Liver (tissue), 3 donors: Measurements from ENCODE around the gene COL15A1.

Experiments
- SP1 ChIP-seq: IDR thresholded peaks from 2 replicates; pipeline ENCODE4 v1.6.1; 2018; ENCODE audit warnings: antibody characterized with exemption, mild to moderate bottlenecking
- TF ChIP-seq, protein P1 (sequence below): fragments of 150-350 bp; IDR thresholded peaks from 2 replicates; pipeline ENCODE4 v1.5.1; 2017; ENCODE audit warnings: improper control_type of control experiment, low read depth, low read length; ENCODE audit not compliant: missing input control
- TF ChIP-seq, protein P2 (sequence below): IDR thresholded peaks from 2 replicates; pipeline ENCODE4 v1.6.1; 2016; ENCODE audit warnings: antibody characterized with exemption
- TF ChIP-seq, protein P3 (sequence below): IDR thresholded peaks from 2 replicates; pipeline ENCODE4 v1.6.1; 2016; ENCODE audit warnings: antibody characterized with exemption
- donor health status: healthy.
- donor health status: healthy.

DNA sequence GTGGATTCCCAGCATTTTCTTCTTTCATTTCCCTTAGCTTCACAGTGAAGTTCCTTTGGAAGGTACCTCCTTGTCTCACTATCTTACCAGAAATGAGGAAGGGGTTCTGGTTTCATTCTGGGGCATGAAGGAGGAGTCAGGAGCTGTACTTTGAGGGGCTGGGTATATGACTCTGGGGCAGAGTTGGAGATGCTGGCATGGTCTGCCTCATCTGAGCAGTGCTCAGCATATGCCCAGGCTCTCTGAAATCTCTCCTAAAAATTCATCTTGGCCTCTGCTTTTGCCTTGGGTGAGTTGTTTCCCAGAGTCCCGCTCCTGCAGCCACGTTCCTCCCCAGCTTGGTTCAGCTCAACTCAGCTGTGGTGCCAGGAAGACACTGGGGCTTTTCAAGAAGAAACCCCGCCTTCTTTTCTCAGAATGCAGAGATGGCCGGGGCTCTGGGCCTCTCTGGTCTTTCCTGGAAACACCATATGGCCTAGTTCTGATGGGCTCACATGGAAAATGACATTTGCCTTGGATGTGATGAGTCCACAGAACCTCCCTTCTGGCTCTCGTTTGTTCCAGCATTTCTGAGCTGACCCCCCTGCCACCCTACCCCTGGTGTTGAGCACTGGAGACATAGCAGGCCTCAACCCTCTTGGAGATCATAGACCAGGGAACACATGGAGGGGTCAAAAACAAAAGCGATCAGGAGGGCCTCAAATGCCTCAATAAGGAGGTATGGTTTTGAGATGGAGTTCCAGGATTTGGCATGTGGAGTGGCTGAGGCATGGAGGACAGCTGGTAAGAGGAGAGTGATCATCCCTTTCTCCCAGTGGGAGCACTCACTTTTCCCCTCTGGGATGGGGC lies 149.2 kb downstream of the COL15A1 start:
- TF ChIP-seq, protein P1, sequence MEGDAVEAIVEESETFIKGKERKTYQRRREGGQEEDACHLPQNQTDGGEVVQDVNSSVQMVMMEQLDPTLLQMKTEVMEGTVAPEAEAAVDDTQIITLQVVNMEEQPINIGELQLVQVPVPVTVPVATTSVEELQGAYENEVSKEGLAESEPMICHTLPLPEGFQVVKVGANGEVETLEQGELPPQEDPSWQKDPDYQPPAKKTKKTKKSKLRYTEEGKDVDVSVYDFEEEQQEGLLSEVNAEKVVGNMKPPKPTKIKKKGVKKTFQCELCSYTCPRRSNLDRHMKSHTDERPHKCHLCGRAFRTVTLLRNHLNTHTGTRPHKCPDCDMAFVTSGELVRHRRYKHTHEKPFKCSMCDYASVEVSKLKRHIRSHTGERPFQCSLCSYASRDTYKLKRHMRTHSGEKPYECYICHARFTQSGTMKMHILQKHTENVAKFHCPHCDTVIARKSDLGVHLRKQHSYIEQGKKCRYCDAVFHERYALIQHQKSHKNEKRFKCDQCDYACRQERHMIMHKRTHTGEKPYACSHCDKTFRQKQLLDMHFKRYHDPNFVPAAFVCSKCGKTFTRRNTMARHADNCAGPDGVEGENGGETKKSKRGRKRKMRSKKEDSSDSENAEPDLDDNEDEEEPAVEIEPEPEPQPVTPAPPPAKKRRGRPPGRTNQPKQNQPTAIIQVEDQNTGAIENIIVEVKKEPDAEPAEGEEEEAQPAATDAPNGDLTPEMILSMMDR: no peak
- TF ChIP-seq, protein P2, sequence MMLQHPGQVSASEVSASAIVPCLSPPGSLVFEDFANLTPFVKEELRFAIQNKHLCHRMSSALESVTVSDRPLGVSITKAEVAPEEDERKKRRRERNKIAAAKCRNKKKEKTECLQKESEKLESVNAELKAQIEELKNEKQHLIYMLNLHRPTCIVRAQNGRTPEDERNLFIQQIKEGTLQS: no peak
- no peak for TF ChIP-seq SP1
- TF ChIP-seq, protein P3, sequence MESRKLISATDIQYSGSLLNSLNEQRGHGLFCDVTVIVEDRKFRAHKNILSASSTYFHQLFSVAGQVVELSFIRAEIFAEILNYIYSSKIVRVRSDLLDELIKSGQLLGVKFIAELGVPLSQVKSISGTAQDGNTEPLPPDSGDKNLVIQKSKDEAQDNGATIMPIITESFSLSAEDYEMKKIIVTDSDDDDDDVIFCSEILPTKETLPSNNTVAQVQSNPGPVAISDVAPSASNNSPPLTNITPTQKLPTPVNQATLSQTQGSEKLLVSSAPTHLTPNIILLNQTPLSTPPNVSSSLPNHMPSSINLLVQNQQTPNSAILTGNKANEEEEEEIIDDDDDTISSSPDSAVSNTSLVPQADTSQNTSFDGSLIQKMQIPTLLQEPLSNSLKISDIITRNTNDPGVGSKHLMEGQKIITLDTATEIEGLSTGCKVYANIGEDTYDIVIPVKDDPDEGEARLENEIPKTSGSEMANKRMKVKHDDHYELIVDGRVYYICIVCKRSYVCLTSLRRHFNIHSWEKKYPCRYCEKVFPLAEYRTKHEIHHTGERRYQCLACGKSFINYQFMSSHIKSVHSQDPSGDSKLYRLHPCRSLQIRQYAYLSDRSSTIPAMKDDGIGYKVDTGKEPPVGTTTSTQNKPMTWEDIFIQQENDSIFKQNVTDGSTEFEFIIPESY: no peak
